Parathyroid adenoma (tissue), 2 donors: ENCODE data around the gene KMO.

Experiments
- H2AFZ ChIP-seq: fragments of 300-600 bp; sonication (generic); one replicate; pipeline ENCODE4 v1.7.0; 2017; ENCODE audit warnings: antibody characterized with exemption, mild to moderate bottlenecking
- H3K27ac ChIP-seq: fragments of 300-600 bp; sonication (generic); one replicate; pipeline ENCODE4 v1.7.0; 2017
- H3K27me3 ChIP-seq: fragments of 300-600 bp; sonication (generic); one replicate; pipeline ENCODE4 v1.7.0; 2017; ENCODE audit warnings: low read length; ENCODE audit not compliant: control insufficient read depth, insufficient read depth
- H3K36me3 ChIP-seq: fragments of 300-600 bp; sonication (generic); one replicate; pipeline ENCODE4 v1.7.0; 2017; ENCODE audit warnings: low read length; ENCODE audit not compliant: control insufficient read depth, insufficient read depth
- H3K4me1 ChIP-seq: fragments of 300-600 bp; sonication (generic); one replicate; pipeline ENCODE4 v1.7.0; 2017; ENCODE audit warnings: control low read depth
- H3K4me2 ChIP-seq: fragments of 300-600 bp; sonication (generic); one replicate; pipeline ENCODE4 v1.7.0; 2017; ENCODE audit warnings: low read length
- H3K4me3 ChIP-seq: fragments of 300-600 bp; sonication (generic); one replicate; pipeline ENCODE4 v1.7.0; 2017; ENCODE audit warnings: low read depth, low read length
- H3K79me2 ChIP-seq: fragments of 300-600 bp; sonication (generic); one replicate; pipeline ENCODE4 v1.7.0; 2017; ENCODE audit warnings: control low read depth
- H3K9ac ChIP-seq: fragments of 300-600 bp; sonication (generic); one replicate; pipeline ENCODE4 v1.7.0; 2017; ENCODE audit warnings: mild to moderate bottlenecking
- H3K9me3 ChIP-seq: fragments of 300-600 bp; sonication (generic); one replicate; pipeline ENCODE4 v1.7.0; 2017; ENCODE audit warnings: low read length; ENCODE audit not compliant: control insufficient read depth
- CTCF ChIP-seq: fragments of 300-600 bp; sonication (generic); IDR thresholded peaks from one replicate; pipeline ENCODE4 v1.7.0; 2017; ENCODE audit warnings: antibody characterized with exemption, mild to moderate bottlenecking
- donor health status: primary hyperparathyroidism.

The KMO gene

DNA sequence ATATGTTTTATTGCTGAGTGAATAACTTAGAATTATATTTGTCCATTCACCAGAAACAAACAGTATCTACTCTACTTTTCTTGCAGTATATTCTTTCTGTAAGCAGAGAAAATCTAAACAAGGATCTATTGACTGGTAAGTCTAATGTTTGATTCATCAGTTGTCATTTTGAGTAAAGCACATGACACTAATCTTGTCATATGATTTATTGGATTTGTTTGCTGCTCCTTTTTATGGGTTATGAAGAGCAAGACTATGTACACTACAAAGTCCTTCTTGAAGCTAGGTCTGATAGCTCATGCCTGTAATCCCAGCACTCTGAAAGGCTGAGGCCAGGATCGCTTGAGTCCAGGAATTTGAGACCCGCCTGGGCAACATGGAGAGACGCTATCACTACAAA is 23.3 kb downstream of the KMO start:
- H3K27me3 ChIP-seq = no peaks in the 10 kb centered on the region
- H3K4me3 ChIP-seq = no peak overlapping the region
- TF ChIP-seq CTCF = no peak
- H3K27ac ChIP-seq = no peak overlapping the region
- no peak overlapping the region for H2AFZ ChIP-seq
- H3K9me3 ChIP-seq = no peaks in the 10 kb centered on the region
- H3K9ac ChIP-seq = no peak overlapping the region
- H3K4me2 ChIP-seq = no peak overlapping the region
- no peaks in the 10 kb centered on the region for H3K4me1 ChIP-seq
- no peaks in the 10 kb centered on the region for H3K79me2 ChIP-seq
- H3K36me3 ChIP-seq = no peaks in the 10 kb centered on the region

GRCh38 chr1:241557031-241557430 is 24.9 kb downstream of the KMO start:
- no peak overlapping the region for H3K9ac ChIP-seq
- H2AFZ ChIP-seq = no peak overlapping the region
- H3K27me3 ChIP-seq = no peaks in the 10 kb centered on the region
- TF ChIP-seq CTCF = no peak
- no peaks in the 10 kb centered on the region for H3K9me3 ChIP-seq
- no peaks in the 10 kb centered on the region for H3K36me3 ChIP-seq
- no peaks in the 10 kb centered on the region for H3K4me1 ChIP-seq
- no peak overlapping the region for H3K4me2 ChIP-seq
- no peaks in the 10 kb centered on the region for H3K79me2 ChIP-seq
- no peak overlapping the region for H3K4me3 ChIP-seq
- no peak overlapping the region for H3K27ac ChIP-seq

DNA sequence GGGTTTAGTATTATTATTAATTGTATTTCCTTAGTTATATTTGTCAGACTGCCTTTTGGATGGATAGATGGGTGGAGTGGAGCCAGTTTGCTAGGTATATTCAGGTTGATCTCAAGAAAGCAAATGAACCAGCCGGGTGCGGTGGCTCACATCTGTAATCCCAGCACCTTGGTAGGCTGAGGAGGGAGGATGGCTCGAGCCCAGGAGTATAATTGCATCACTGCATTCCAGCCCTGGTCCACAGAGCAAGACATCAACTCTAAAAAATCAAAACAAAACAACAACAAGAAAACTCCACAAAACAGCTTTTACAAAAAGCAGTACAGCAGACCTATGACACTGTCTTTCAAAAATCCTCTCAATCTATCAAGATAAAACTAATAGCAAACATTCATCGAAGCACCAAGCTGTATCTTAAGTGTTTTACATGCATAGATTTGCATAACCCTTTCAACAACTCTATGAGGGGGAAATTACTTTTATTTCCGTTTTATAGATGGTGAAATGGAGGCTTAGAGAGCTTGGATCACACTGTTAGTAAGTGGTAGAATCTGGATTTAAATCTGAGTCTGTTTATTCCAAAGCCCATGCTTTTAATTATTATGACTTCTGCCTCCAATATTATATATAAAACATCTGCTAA is 25.5 kb downstream of the KMO start:
- Histone ChIP-seq H3K9me3 (no peaks in the 10 kb centered on the region), H3K36me3 (no peaks in the 10 kb centered on the region), H3K4me3 (no peak overlapping the region), H3K27ac (no peak overlapping the region), H3K27me3 (no peaks in the 10 kb centered on the region), H3K9ac (no peak overlapping the region), H3K4me2 (no peak overlapping the region), H2AFZ (no peak overlapping the region), H3K79me2 (no peaks in the 10 kb centered on the region), H3K4me1 (no peaks in the 10 kb centered on the region)
- TF ChIP-seq CTCF = no peak

DNA sequence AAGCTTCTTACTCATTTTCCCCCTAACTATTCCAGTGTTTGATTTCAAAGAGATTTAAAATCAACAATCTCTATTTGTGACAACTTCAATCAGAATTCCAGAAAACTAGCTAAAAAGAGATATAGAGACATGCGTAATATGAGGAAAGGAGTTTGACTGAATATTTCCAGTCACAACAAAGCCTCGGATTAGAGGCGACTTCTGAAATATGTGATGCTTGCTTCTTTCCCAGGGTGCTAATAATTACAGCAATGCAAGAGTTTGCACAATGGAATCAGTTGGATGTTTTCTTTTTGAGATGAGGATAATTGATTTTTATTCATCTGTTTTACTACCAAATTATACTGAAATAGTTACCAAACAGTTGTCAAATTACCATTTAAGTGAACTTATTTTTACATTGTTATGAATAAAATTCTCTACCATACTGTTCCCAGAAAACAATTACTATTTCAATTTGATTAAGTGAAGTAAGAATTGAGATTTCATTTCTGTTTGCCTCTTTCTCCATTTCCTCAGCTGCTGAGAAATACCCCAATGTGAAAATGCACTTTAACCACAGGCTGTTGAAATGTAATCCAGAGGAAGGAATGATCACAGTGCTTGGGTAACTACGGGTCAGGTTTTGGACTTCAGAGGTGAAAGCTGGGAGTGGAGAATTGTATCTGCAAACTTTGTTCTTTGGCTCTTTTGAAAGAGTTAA is 28.1 kb downstream of the KMO start:
- H3K4me2 ChIP-seq = no peak overlapping the region
- no peak overlapping the region for H3K4me3 ChIP-seq
- H3K4me1 ChIP-seq = no peaks in the 10 kb centered on the region
- H3K79me2 ChIP-seq = no peaks in the 10 kb centered on the region
- no peaks in the 10 kb centered on the region for H3K9me3 ChIP-seq
- H2AFZ ChIP-seq = no peak overlapping the region
- no peak overlapping the region for H3K27ac ChIP-seq
- TF ChIP-seq CTCF = no peak
- H3K9ac ChIP-seq = no peak overlapping the region
- H3K27me3 ChIP-seq = no peaks in the 10 kb centered on the region
- H3K36me3 ChIP-seq = no peaks in the 10 kb centered on the region

- Histone ChIP-seq H2AFZ (no peak overlapping the region), H3K27ac (no peak overlapping the region), H3K4me2 (no peak overlapping the region), H3K27me3 (no peaks in the 10 kb centered on the region), H3K79me2 (no peaks in the 10 kb centered on the region), H3K4me1 (no peaks in the 10 kb centered on the region), H3K9me3 (no peaks in the 10 kb centered on the region), H3K4me3 (no peak overlapping the region), H3K9ac (no peak overlapping the region), H3K36me3 (no peaks in the 10 kb centered on the region)
- TF ChIP-seq CTCF = no peak
These were observed 28.6 kb downstream of the KMO start for GRCh38 chr1:241560849-241561187.
